GM12878 (cell line): ENCODE data around the gene MPRIP. TPM values are rescaled to one million over a fixed set of nuclear protein-coding genes. Genes with fewer than 3 reads are reported as not detected.
"Not testable (repeated sequence)": the region's sequence is repeated elsewhere in the genome, so short reads cannot be mapped to it uniquely, and the experiment has no call there.

Source experiments
- ATAC-seq: fragments of 200-7000 bp; cut with Tn5 transposase; 3 replicates; pipeline ENCODE4 v1.9.1; 2020; ENCODE audit warnings: mild to moderate bottlenecking, moderate library complexity
- BruUV-seq: library from RNA; stranded (reverse); fragments of 400-500 nt; replicated peaks from 2 replicates; lab custom pipeline; 2021; lab: Mats Ljungman, UMichigan
- CTCF ChIA-PET: fragments of 300-600 bp; sonication (Branson Sonifier 250); formaldehyde crosslinking; extraction: SDS; loops from one replicate; lab custom pipeline; 2021; ENCODE audit warnings: inconsistent platforms; lab: Yijun Ruan, JAX
- POLR2A ChIA-PET: fragments of 350-600 bp; formaldehyde crosslinking; extraction: SDS; loops from one replicate; lab custom pipeline; 2021; ENCODE audit warnings: inconsistent platforms; lab: Charles Lee
- RAD21 ChIA-PET: fragments of 300-600 bp; sonication (Branson Sonifier 250); formaldehyde crosslinking; loops from one replicate; lab custom pipeline; 2023; ENCODE audit warnings: antibody characterized with exemption; ENCODE audit not compliant: unreplicated experiment; lab: Charles Lee
- SMC1A ChIA-PET: fragments of 300-600 bp; sonication (Branson Sonifier 250); formaldehyde crosslinking; loops from one replicate; lab custom pipeline; 2023; ENCODE audit not compliant: unreplicated experiment, uncharacterized antibody; lab: Charles Lee
- DNase-seq: peaks from one replicate; pipeline ENCODE4 v3.0.0-alpha.2; 2011; ENCODE audit warnings: low read depth, low spot score
- FAIRE-seq: peaks from 3 replicates; lab custom pipeline; 2011; peaks lifted over from hg19 to GRCh38; lab: Jason Lieb, UNC
- H2AFZ ChIP-seq: 2 replicates; pipeline ENCODE4 v1.6.0; 2011; ENCODE audit warnings: low read depth, low read length, control low read depth; ENCODE audit not compliant: control insufficient read depth
- H3K27ac ChIP-seq: 2 replicates; pipeline ENCODE4 v1.5.1; 2011; ENCODE audit warnings: control low read depth; ENCODE audit not compliant: control insufficient read depth, insufficient read depth
- H3K27me3 ChIP-seq, 2 experiments: replicated peaks in 1 of 2; 2 replicates each; pipeline versions ENCODE4 v1.6.0 to v1.6.1; 2011; ENCODE audit warnings: low read length in 1 of 2; ENCODE audit not compliant: control insufficient read depth in 2 of 2, insufficient read depth in 2 of 2
- H3K36me3 ChIP-seq, 2 experiments: 2 replicates each; pipeline ENCODE4 v1.5.1; 2011; ENCODE audit warnings: low read length in 1 of 2; ENCODE audit not compliant: control insufficient read depth in 2 of 2, insufficient read depth in 2 of 2
- H3K4me1 ChIP-seq: 2 replicates; pipeline ENCODE4 v1.6.1; 2011; ENCODE audit warnings: mild to moderate bottlenecking, low read length, moderate library complexity, mixed read lengths; ENCODE audit not compliant: control insufficient read depth, insufficient read depth
- H3K4me2 ChIP-seq: 2 replicates; pipeline ENCODE4 v1.6.0; 2011; ENCODE audit warnings: control low read depth; ENCODE audit not compliant: control insufficient read depth, insufficient read depth
- H3K4me3 ChIP-seq: fragments of 200-600 bp; sonication (generic); 2 replicates; pipeline ENCODE4 v1.5.1; 2016
- H3K79me2 ChIP-seq: 2 replicates; pipeline ENCODE4 v1.6.0; 2011; ENCODE audit warnings: low read length; ENCODE audit not compliant: control insufficient read depth, insufficient read depth
- H3K9ac ChIP-seq: 2 replicates; pipeline ENCODE4 v1.8.0; 2011; ENCODE audit warnings: low read length, control low read depth, mixed read lengths; ENCODE audit not compliant: control insufficient read depth, insufficient read depth
- H3K9me3 ChIP-seq: replicated peaks from 3 replicates; pipeline ENCODE4 v1.5.1; 2011; ENCODE audit warnings: mild to moderate bottlenecking, low read length; ENCODE audit not compliant: control insufficient read depth, insufficient read depth
- H4K20me1 ChIP-seq: 2 replicates; pipeline ENCODE4 v1.6.0; 2011; ENCODE audit not compliant: control insufficient read depth, insufficient read depth
- IKZF1 ChIP-seq: fragments of 450-650 bp; conservative IDR thresholded peaks from 2 replicates; pipeline ENCODE4 v1.6.1; 2017; ENCODE audit warnings: antibody characterized with exemption, mild to moderate bottlenecking
- NBN ChIP-seq: fragments of 450-650 bp; IDR thresholded peaks from 2 replicates; pipeline ENCODE4 v1.6.1; 2016
- POU2F2 ChIP-seq: IDR thresholded peaks from 3 replicates; pipeline ENCODE4 v1.6.1; 2011; ENCODE audit warnings: low read depth, mild to moderate bottlenecking, low read length, borderline replicate concordance
- RUNX3 ChIP-seq: IDR thresholded peaks from 2 replicates; pipeline ENCODE4 v1.6.1; 2012; ENCODE audit warnings: low read length, inconsistent platforms
- WGBS: methylation state at CpG from one replicate; pipeline ENCODE4 v1.1.6; 2016; ENCODE audit warnings: low lambda C conversion rate; ENCODE audit not compliant: insufficient replicate concordance, insufficient coverage; ENCODE audit errors: missing lambda C conversion rate; 5-methylcytosine and 5-hydroxymethylcytosine counted together
- in situ Hi-C: fragments of 300-500 bp; cut with MboI; formaldehyde crosslinking; loops from 9 replicates; pipeline ENCODE4 v1.14.3; 2018; ENCODE audit warnings: mixed read lengths
- intact Hi-C: fragments of 100-400 bp; cut with micrococcal nuclease; formaldehyde crosslinking; loops from one replicate; pipeline ENCODE4 v1.14.2; 2022; ENCODE audit not compliant: unreplicated experiment
- polyA plus RNA-seq, 11 experiments: library from polyadenylated mRNA; depleted of rRNA in 4 of 11; unstranded in 6 of 11; stranded (reverse) in 5 of 11; fragments of >200 nt; fragmentation: Nextera tagmentation in 4 of 11; fragmentation: Illumina TruSeq in 1 of 11; extraction: Ambion mirVana in 4 of 11; extraction: Trizol in 1 of 11; gene quantifications; 1 replicate in 1 of 11; 2 replicates in 10 of 11; pipeline versions ENCODE4 v1.2.1 to v1.2.3, GENCODE V29; 2011 to 2016; ENCODE audit warnings: inconsistent platforms in 2 of 11, missing spikeins in 2 of 11, low read depth in 1 of 11
- total RNA-seq, 4 experiments: library from RNA; depleted of rRNA in 3 of 4; stranded (reverse); fragments of >200 nt in 3 of 4; fragmentation: Illumina TruSeq in 1 of 4; extraction: Trizol in 1 of 4; gene quantifications; 2 replicates each; pipeline versions ENCODE4 v1.2.1 to v1.2.3, GENCODE V29; 2013 to 2021

The MPRIP gene
- total and polyA plus RNA-seq, 10 of the 15 experiments (the other 5 are each of a cell fraction or from before 2014, with no cell fraction given), result 16.5 to 168 (median 71.7) TPM

GRCh38 chr17:17016199-17017197 is 25.8 kb upstream of the MPRIP start:
- H3K27me3 ChIP-seq, in situ Hi-C loops, POLR2A ChIA-PET, intact Hi-C loops, H3K4me3 ChIP-seq, DNase-seq, H3K9ac ChIP-seq, H2AFZ ChIP-seq, H3K9me3 ChIP-seq, H3K36me3 ChIP-seq, H3K4me1 ChIP-seq, RAD21 ChIA-PET, H3K79me2 ChIP-seq, H3K27ac ChIP-seq, BruUV-seq, FAIRE-seq, H4K20me1 ChIP-seq: not testable (repeated sequence)
- ChIA-PET CTCF (interaction anchor here (1.7 to 2.0 kb wide), 2 partner anchors 37 to 302 kb away, joined by 3 to 6 read pairs; no protein-coding TSS in a partner anchor), SMC1A (interaction anchor here (0.7 to 1.1 kb wide), 3 partner anchors 9 to 49 kb away, joined by 3 to 5 read pairs (median 3); no protein-coding TSS in a partner anchor)
- peak overlapping the region; percentile 25; the same call in 1 of the 2 replicates for H3K4me2 ChIP-seq
- 0 out of 2 replicates have a peak, but pooled peaks have one; percentile 22 for TF ChIP-seq IKZF1
- peak; percentile 53 for TF ChIP-seq RUNX3
- ATAC-seq, result peak; percentile 47; the same call in 2 of the 3 replicates
- 51% methylated on average over 8 of the region's 8 CpGs for WGBS

- Histone ChIP-seq H3K9ac (no peak overlapping the region), H3K4me3 (no peak overlapping the region), H3K79me2 (no peaks in the 10 kb centered on the region), H3K4me2 (no peak overlapping the region), H3K9me3 (no peaks in the 10 kb centered on the region), H3K4me1 (peaks cover 10% of the 10 kb centered on the region), H3K27ac (no peak overlapping the region), H3K27me3 (no peaks in the 10 kb centered on the region; a peak in 1 of 4 replicates), H2AFZ (no peak overlapping the region)
- ChIA-PET RAD21 (no interaction called here), POLR2A (no interaction called here), SMC1A (no interaction called here), CTCF (interaction anchor here (2.0 kb wide), 1 partner anchor 36 kb away, joined by 6 read pairs; no protein-coding TSS in a partner anchor)
- no peak for DNase-seq
- intact Hi-C loops, result no loop called here
- 63% methylated on average over 8 of the region's 8 CpGs for WGBS
- FAIRE-seq, result no peak
- BruUV-seq, result no TSS peak
- TF ChIP-seq NBN (no peak), POU2F2 (no peak)
- TF ChIP-seq, all 136 proteins: peak for 0
- no peak for ATAC-seq
- Histone ChIP-seq H4K20me1 (no peaks in the 10 kb centered on the region), H3K36me3 (no peaks in the 10 kb centered on the region)
- in situ Hi-C loops, result no loop called here
Observed at GRCh38 chr17:17017343-17018014, 24.8 kb upstream of the MPRIP start.
